Astrocyte (in vitro differentiated cells and primary cell): ENCODE data around the gene GALNT2. TPM values are rescaled to one million over a fixed set of nuclear protein-coding genes. Genes with fewer than 3 reads are reported as not detected.

Source experiments
- DNase-seq: peaks from one replicate; pipeline ENCODE4 v3.0.0-alpha.2; 2010; ENCODE audit warnings: low read depth
- FAIRE-seq: peaks from 2 replicates; lab custom pipeline; 2011; peaks lifted over from hg19 to GRCh38; lab: Jason Lieb, UNC
- H2AFZ ChIP-seq: 2 replicates; pipeline ENCODE4 v1.6.0; 2012; ENCODE audit warnings: low read depth, low read length, inconsistent platforms
- H3K27ac ChIP-seq: 2 replicates; pipeline ENCODE4 v1.5.1; 2011; ENCODE audit warnings: low read depth, low read length, inconsistent platforms
- H3K27me3 ChIP-seq: 2 replicates; pipeline ENCODE4 v1.6.0; 2011; ENCODE audit warnings: low read length, inconsistent platforms; ENCODE audit not compliant: insufficient read depth
- H3K36me3 ChIP-seq: 2 replicates; pipeline ENCODE4 v1.5.1; 2011; ENCODE audit warnings: low read length, inconsistent platforms; ENCODE audit not compliant: insufficient read depth
- H3K4me1 ChIP-seq: 2 replicates; pipeline ENCODE4 v1.5.1; 2011; ENCODE audit warnings: low read length, inconsistent platforms; ENCODE audit not compliant: insufficient read depth
- H3K4me2 ChIP-seq: 2 replicates; pipeline ENCODE4 v1.6.0; 2012; ENCODE audit warnings: low read length, inconsistent platforms
- H3K4me3 ChIP-seq: 2 replicates; pipeline ENCODE4 v1.5.1; 2011; ENCODE audit warnings: low read depth, mild to moderate bottlenecking, low read length, inconsistent platforms; ENCODE audit not compliant: insufficient read depth
- H3K79me2 ChIP-seq: 2 replicates; pipeline ENCODE4 v1.6.0; 2012; ENCODE audit warnings: mild to moderate bottlenecking, low read length, inconsistent platforms; ENCODE audit not compliant: insufficient read depth
- H3K9ac ChIP-seq: 2 replicates; pipeline ENCODE4 v1.6.0; 2012; ENCODE audit warnings: mild to moderate bottlenecking, low read length, inconsistent platforms
- H3K9me3 ChIP-seq: 2 replicates; pipeline ENCODE4 v1.5.1; 2012; ENCODE audit warnings: low read depth, mild to moderate bottlenecking, low read length, inconsistent platforms; ENCODE audit not compliant: insufficient read depth
- H4K20me1 ChIP-seq: 2 replicates; pipeline ENCODE4 v1.6.0; 2012; ENCODE audit warnings: low read length, inconsistent platforms; ENCODE audit not compliant: insufficient read depth
- H3K27ac Mint-ChIP-seq: one replicate; pipeline ENCODE4 v1.8.0; 2021; ENCODE audit warnings: mild to moderate bottlenecking, mixed read lengths; ENCODE audit not compliant: unreplicated experiment
- H3K27me3 Mint-ChIP-seq: one replicate; pipeline ENCODE4 v1.8.0; 2021; ENCODE audit warnings: low read depth, mixed read lengths; ENCODE audit not compliant: unreplicated experiment
- H3K36me3 Mint-ChIP-seq: one replicate; pipeline ENCODE4 v1.8.0; 2021; ENCODE audit warnings: low read depth, mixed read lengths; ENCODE audit not compliant: unreplicated experiment
- H3K4me1 Mint-ChIP-seq: one replicate; pipeline ENCODE4 v1.8.0; 2021; ENCODE audit warnings: low read depth, mixed read lengths; ENCODE audit not compliant: unreplicated experiment
- H3K4me3 Mint-ChIP-seq: one replicate; pipeline ENCODE4 v1.8.0; 2021; ENCODE audit warnings: mild to moderate bottlenecking, moderate library complexity, mixed read lengths; ENCODE audit not compliant: unreplicated experiment
- H3K9me3 Mint-ChIP-seq: one replicate; pipeline ENCODE4 v1.8.0; 2021; ENCODE audit warnings: mild to moderate bottlenecking, mixed read lengths; ENCODE audit not compliant: unreplicated experiment
- CTCF ChIP-seq: IDR thresholded peaks from 2 replicates; pipeline ENCODE4 v1.5.1; 2011; ENCODE audit warnings: low read depth, mild to moderate bottlenecking, inconsistent platforms, low read length, moderate library complexity; ENCODE audit not compliant: insufficient read depth
- EZH2 ChIP-seq: IDR thresholded peaks from 2 replicates; pipeline ENCODE4 v1.6.1; 2012; ENCODE audit warnings: mild to moderate bottlenecking, low read length, inconsistent platforms; ENCODE audit not compliant: insufficient read depth
- total RNA-seq: library from RNA; stranded (reverse); gene quantifications from 2 replicates; pipeline ENCODE4 v1.2.1, GENCODE V29; 2021

Gene GALNT2
- total RNA-seq, 1 donor from 2014 or later: 507 TPM

GRCh38 chr1:230137337-230137815 lies 70.3 kb downstream of the GALNT2 start:
- Histone ChIP-seq H3K27me3 (no peaks in the 10 kb centered on the region), H3K4me1 (peaks cover 34% of the 10 kb centered on the region), H3K9me3 (no peaks in the 10 kb centered on the region), H3K4me2 (no peak overlapping the region), H3K27ac (no peak overlapping the region), H3K9ac (peak overlapping the region; percentile 16), H3K79me2 (peaks cover 89% of the 10 kb centered on the region), H4K20me1 (peaks cover 89% of the 10 kb centered on the region), H3K36me3 (no peaks in the 10 kb centered on the region), H3K4me3 (no peak overlapping the region), H2AFZ (no peak overlapping the region)
- H3K36me3 Mint-ChIP-seq: peaks cover 11% of the 10 kb centered on the region
- no peak for FAIRE-seq
- peaks cover 77% of the 10 kb centered on the region for H3K4me1 Mint-ChIP-seq
- no peaks in the 10 kb centered on the region for H3K27me3 Mint-ChIP-seq
- H3K9me3 Mint-ChIP-seq: no peaks in the 10 kb centered on the region
- H3K4me3 Mint-ChIP-seq: no peak overlapping the region
- H3K27ac Mint-ChIP-seq: peak overlapping the region; percentile 30
- DNase-seq: no peak
- no peak for TF ChIP-seq EZH2
- no peak for TF ChIP-seq CTCF

GRCh38 chr1:230138561-230139239 lies 71.7 kb downstream of the GALNT2 start:
- H3K79me2 ChIP-seq: peaks cover 91% of the 10 kb centered on the region
- no peak overlapping the region for H3K9ac ChIP-seq
- DNase-seq (no peak), FAIRE-seq (no peak)
- H3K4me2 ChIP-seq: no peak overlapping the region
- no peaks in the 10 kb centered on the region for H3K36me3 ChIP-seq
- Mint-ChIP-seq H3K27me3 (no peaks in the 10 kb centered on the region), H3K4me3 (no peak overlapping the region), H3K4me1 (peaks cover 81% of the 10 kb centered on the region), H3K36me3 (peaks cover 11% of the 10 kb centered on the region), H3K27ac (peak overlapping the region; percentile 77), H3K9me3 (no peaks in the 10 kb centered on the region)
- H3K27ac ChIP-seq: no peak overlapping the region
- peaks cover 92% of the 10 kb centered on the region for H4K20me1 ChIP-seq
- peaks cover 34% of the 10 kb centered on the region for H3K4me1 ChIP-seq
- TF ChIP-seq CTCF: no peak
- no peak for TF ChIP-seq EZH2
- H3K4me3 ChIP-seq: no peak overlapping the region
- no peaks in the 10 kb centered on the region for H3K9me3 ChIP-seq
- H2AFZ ChIP-seq: no peak overlapping the region
- H3K27me3 ChIP-seq: no peaks in the 10 kb centered on the region

- Mint-ChIP-seq H3K27me3 (no peaks in the 10 kb centered on the region), H3K27ac (peak overlapping the region; percentile 69), H3K4me3 (no peak overlapping the region), H3K4me1 (peaks cover 81% of the 10 kb centered on the region), H3K9me3 (no peaks in the 10 kb centered on the region), H3K36me3 (peaks cover 11% of the 10 kb centered on the region)
- no peak for TF ChIP-seq CTCF
- no peak for TF ChIP-seq EZH2
- FAIRE-seq (no peak), DNase-seq (no peak)
- Histone ChIP-seq H3K36me3 (no peaks in the 10 kb centered on the region), H3K4me2 (peak overlapping the region; percentile 78), H3K27me3 (no peaks in the 10 kb centered on the region), H3K9ac (peak overlapping the region; percentile 70), H3K4me1 (peaks cover 34% of the 10 kb centered on the region), H3K79me2 (peaks cover 94% of the 10 kb centered on the region), H3K9me3 (no peaks in the 10 kb centered on the region), H3K27ac (no peak overlapping the region), H2AFZ (no peak overlapping the region), H4K20me1 (peaks cover 96% of the 10 kb centered on the region), H3K4me3 (no peak overlapping the region)
These were observed 72.3 kb downstream of the GALNT2 start for GRCh38 chr1:230139315-230139714.
